GM18519 (cell line): ENCODE measurements around the gene ALS2CL.

Source experiments
- ATAC-seq: cut with Tn5 transposase; IDR thresholded peaks from one replicate; pipeline ENCODE4 v1.9.1; 2021; ENCODE audit warnings: mild to moderate bottlenecking, moderate library complexity; ENCODE audit not compliant: unreplicated experiment, low FRiP score

ALS2CL gene

GRCh38 chr3:46643701-46644100 lies 49.8 kb downstream of the ALS2CL start:
- ATAC-seq, result no peak

- no peak for ATAC-seq
These were observed 50.5 kb downstream of the ALS2CL start for GRCh38 chr3:46642971-46643370.

GRCh38 chr3:46640927-46641326 lies 52.6 kb downstream of the ALS2CL start:
- ATAC-seq, result no peak

GRCh38 chr3:46639221-46639620 lies 54.3 kb downstream of the ALS2CL start:
- ATAC-seq, result no peak

- no peak for ATAC-seq
These were observed 58.6 kb downstream of the ALS2CL start for GRCh38 chr3:46634856-46635255.

GRCh38 chr3:46632792-46633191 lies 60.7 kb downstream of the ALS2CL start:
- ATAC-seq, result no peak

GRCh38 chr3:46629551-46630517 lies 63.6 kb downstream of the ALS2CL start:
- ATAC-seq, result no peak

GRCh38 chr3:46628901-46629369 lies 64.5 kb downstream of the ALS2CL start:
- ATAC-seq, result no peak

GRCh38 chr3:46627078-46627477 lies 66.4 kb downstream of the ALS2CL start:
- ATAC-seq, result no peak

- ATAC-seq, result no peak
These were observed 67.4 kb downstream of the ALS2CL start for GRCh38 chr3:46626039-46626438.

GRCh38 chr3:46624975-46625490 lies 68.4 kb downstream of the ALS2CL start:
- no peak for ATAC-seq

- ATAC-seq, result no peak
These were observed 68.9 kb downstream of the ALS2CL start for GRCh38 chr3:46624533-46624932.

- no peak for ATAC-seq
These were observed 73.4 kb downstream of the ALS2CL start for GRCh38 chr3:46619845-46620778.
